ENCODE results near the gene TANGO6. TPM values are rescaled to one million over a fixed set of nuclear protein-coding genes. Genes with fewer than 3 reads are reported as not detected.

Gene TANGO6
- total RNA-seq, 1 donor from 2014 or later = 12.8 TPM

- peaks cover 5% of the 10 kb centered on the region for H3K27me3 Mint-ChIP-seq (ENCODE audit: insufficient read depth, low read depth)
- H3K4me1 Mint-ChIP-seq = no peaks in the 10 kb centered on the region
- H3K27me3 ChIP-seq = no peaks in the 10 kb centered on the region
- H3K4me3 ChIP-seq = no peak overlapping the region
- H3K4me3 Mint-ChIP-seq = no peak overlapping the region
- H3K9me3 Mint-ChIP-seq = no peaks in the 10 kb centered on the region
- peaks cover 37% of the 10 kb centered on the region for H3K36me3 Mint-ChIP-seq
- DNase-seq (ENCODE audit: low spot score) = no peak
- H3K27ac ChIP-seq = no peak overlapping the region
- H3K27ac Mint-ChIP-seq = no peak overlapping the region
- H3K4me1 ChIP-seq = no peaks in the 10 kb centered on the region
- no peak overlapping the region for H2AFZ ChIP-seq (replicated peaks)
- TF ChIP-seq CTCF (IDR thresholded peaks at IDR 0.05) (no peak), EZH2phosphoT487 (IDR thresholded peaks at IDR 0.05) (no peak), EZH2 (IDR thresholded peaks at IDR 0.05) (no peak)
- H3K79me2 ChIP-seq (ENCODE audit: low read depth) = peaks cover 21% of the 10 kb centered on the region
- no peaks in the 10 kb centered on the region for H3K36me3 ChIP-seq
- no peak overlapping the region for H3K4me2 ChIP-seq
- H3K9me3 ChIP-seq (ENCODE audit: low read depth) = no peaks in the 10 kb centered on the region
- H3K9ac ChIP-seq = no peak overlapping the region
- peaks cover 31% of the 10 kb centered on the region for H4K20me1 ChIP-seq (ENCODE audit: low read depth)
- H3F3A ChIP-seq (ENCODE audit: low read depth) = peaks cover 4% of the 10 kb centered on the region
These were observed 275.1 kb downstream of the TANGO6 start for GRCh38 chr16:69118468-69118867.

GRCh38 chr16:69118994-69119393 lies 275.7 kb downstream of the TANGO6 start:
- no peak for TF ChIP-seq EZH2 (IDR thresholded peaks at IDR 0.05)
- TF ChIP-seq EZH2phosphoT487 (IDR thresholded peaks at IDR 0.05) = no peak
- TF ChIP-seq CTCF (IDR thresholded peaks at IDR 0.05) = no peak
- H3K9me3 Mint-ChIP-seq = no peaks in the 10 kb centered on the region
- peaks cover 38% of the 10 kb centered on the region for H3K36me3 Mint-ChIP-seq
- H3K9me3 ChIP-seq (ENCODE audit: low read depth) = no peaks in the 10 kb centered on the region
- no peak overlapping the region for H3K27ac Mint-ChIP-seq
- no peak overlapping the region for H2AFZ ChIP-seq (replicated peaks)
- no peak overlapping the region for H3K4me3 ChIP-seq
- no peaks in the 10 kb centered on the region for H3K4me1 ChIP-seq
- H3K27me3 Mint-ChIP-seq (ENCODE audit: insufficient read depth, low read depth) = peaks cover 5% of the 10 kb centered on the region
- H3K36me3 ChIP-seq = no peaks in the 10 kb centered on the region
- no peak for DNase-seq (ENCODE audit: low spot score)
- H3K4me3 Mint-ChIP-seq = no peak overlapping the region
- H3K27ac ChIP-seq = no peak overlapping the region
- no peak overlapping the region for H3K9ac ChIP-seq
- H3K79me2 ChIP-seq (ENCODE audit: low read depth) = peaks cover 27% of the 10 kb centered on the region
- H3K4me1 Mint-ChIP-seq = no peaks in the 10 kb centered on the region
- H4K20me1 ChIP-seq (ENCODE audit: low read depth) = peaks cover 33% of the 10 kb centered on the region
- no peaks in the 10 kb centered on the region for H3K27me3 ChIP-seq
- H3K4me2 ChIP-seq = no peak overlapping the region
- peaks cover 4% of the 10 kb centered on the region for H3F3A ChIP-seq (ENCODE audit: low read depth)

- Mint-ChIP-seq H3K27me3 (ENCODE audit: insufficient read depth, low read depth) (peaks cover 5% of the 10 kb centered on the region), H3K9me3 (no peaks in the 10 kb centered on the region), H3K4me1 (no peaks in the 10 kb centered on the region), H3K4me3 (no peak overlapping the region), H3K36me3 (peaks cover 39% of the 10 kb centered on the region), H3K27ac (no peak overlapping the region)
- Histone ChIP-seq H3K4me2 (no peak overlapping the region), H3K27me3 (no peaks in the 10 kb centered on the region), H4K20me1 (ENCODE audit: low read depth) (peaks cover 33% of the 10 kb centered on the region), H3K9me3 (ENCODE audit: low read depth) (no peaks in the 10 kb centered on the region), H3K27ac (no peak overlapping the region), H3K36me3 (no peaks in the 10 kb centered on the region), H3K9ac (no peak overlapping the region), H3K79me2 (ENCODE audit: low read depth) (peaks cover 32% of the 10 kb centered on the region), H2AFZ (replicated peaks) (no peak overlapping the region), H3K4me3 (no peak overlapping the region), H3F3A (ENCODE audit: low read depth) (peaks cover 6% of the 10 kb centered on the region), H3K4me1 (no peaks in the 10 kb centered on the region)
- DNase-seq (ENCODE audit: low spot score) = no peak
- TF ChIP-seq CTCF (IDR thresholded peaks at IDR 0.05) (no peak), EZH2 (IDR thresholded peaks at IDR 0.05) (no peak), EZH2phosphoT487 (IDR thresholded peaks at IDR 0.05) (no peak)
These were observed 276.2 kb downstream of the TANGO6 start for GRCh38 chr16:69119536-69119935.
